A549 (cell line): ENCODE measurements around the gene IGSF5.

Experiments
- EHMT2 ChIP-seq: fragments of 200-600 bp; sonication (generic); IDR thresholded peaks from 2 replicates; pipeline ENCODE4 v1.6.1; 2016; ENCODE audit warnings: antibody characterized with exemption, low read depth, mild to moderate bottlenecking, moderate library complexity
- EP300 ChIP-seq, 2 experiments: fragments of >200 bp; sonication (Bioruptor Twin); formaldehyde crosslinking; IDR thresholded peaks; 2 replicates in 1 of 2; 3 replicates in 1 of 2; pipeline ENCODE4 v1.6.1; 2016 to 2017
- HDAC2 ChIP-seq: fragments of 200-600 bp; sonication (generic); IDR thresholded peaks from 2 replicates; pipeline ENCODE4 v1.6.1; 2016
- MYC ChIP-seq: IDR thresholded peaks from 2 replicates; pipeline ENCODE4 v1.6.1; 2012; ENCODE audit warnings: mild to moderate bottlenecking, inconsistent platforms, low read length, improper control_type of control experiment, borderline replicate concordance
- PHF8 ChIP-seq: fragments of 200-600 bp; sonication (generic); IDR thresholded peaks from 2 replicates; pipeline ENCODE4 v1.6.1; 2016; ENCODE audit warnings: low read depth, mild to moderate bottlenecking, antibody characterized with exemption, moderate library complexity, borderline replicate concordance
- POLR2A ChIP-seq: IDR thresholded peaks from 2 replicates; pipeline ENCODE4 v1.6.1; 2012; ENCODE audit warnings: mild to moderate bottlenecking, low read length
- RFX5 ChIP-seq: fragments of 450-650 bp; IDR thresholded peaks from 2 replicates; pipeline ENCODE4 v1.7.1; 2014; ENCODE audit warnings: antibody characterized with exemption, mild to moderate bottlenecking, moderate library complexity
- SMC3 ChIP-seq: fragments of >200 bp; sonication (Bioruptor Twin); formaldehyde crosslinking; IDR thresholded peaks from 3 replicates; pipeline ENCODE4 v1.6.1; 2018; ENCODE audit warnings: inconsistent platforms
- SREBF2 ChIP-seq: fragments of 450-650 bp; IDR thresholded peaks from 2 replicates; pipeline ENCODE4 v1.6.1; 2014; ENCODE audit warnings: mild to moderate bottlenecking, moderate library complexity
- ZFP36 ChIP-seq: fragments of 450-650 bp; IDR thresholded peaks from 2 replicates; pipeline ENCODE4 v1.6.1; 2014; ENCODE audit warnings: borderline replicate concordance; ENCODE audit not compliant: partially characterized antibody
- TF ChIP-seq, protein P1 (sequence below): fragments of >200 bp; sonication (Bioruptor Twin); formaldehyde crosslinking; IDR thresholded peaks from 3 replicates; pipeline ENCODE4 v1.5.1; 2016
- TF ChIP-seq, protein P2 (sequence below): IDR thresholded peaks from 2 replicates; pipeline ENCODE4 v1.6.1; 2012
- TF ChIP-seq, protein P3 (sequence below): IDR thresholded peaks from 2 replicates; pipeline ENCODE4 v1.6.1; 2012
- TF ChIP-seq, protein P4 (sequence below): fragments of >200 bp; sonication (Bioruptor Twin); formaldehyde crosslinking; IDR thresholded peaks from 3 replicates; pipeline ENCODE4 v1.6.1; 2016

DNA sequence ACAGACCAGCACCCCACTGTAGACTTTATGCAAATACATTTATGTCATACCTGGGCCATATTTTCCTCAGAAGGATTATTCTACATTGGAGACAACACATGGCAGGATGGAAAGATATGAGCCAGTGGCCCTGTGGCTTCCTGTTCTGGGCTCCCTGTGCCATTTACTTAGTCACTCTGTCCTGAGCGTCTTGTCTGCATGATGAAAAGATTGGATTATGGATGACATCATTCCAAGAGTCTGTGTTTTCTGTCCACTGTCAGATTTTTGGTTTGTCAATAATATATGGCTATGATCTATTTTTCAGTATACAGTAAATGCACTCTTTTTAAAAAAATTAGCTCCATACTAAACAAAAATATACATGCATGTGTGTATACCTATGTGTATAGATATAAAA is 30.8 kb downstream of the IGSF5 start:
- TF ChIP-seq, protein P1, sequence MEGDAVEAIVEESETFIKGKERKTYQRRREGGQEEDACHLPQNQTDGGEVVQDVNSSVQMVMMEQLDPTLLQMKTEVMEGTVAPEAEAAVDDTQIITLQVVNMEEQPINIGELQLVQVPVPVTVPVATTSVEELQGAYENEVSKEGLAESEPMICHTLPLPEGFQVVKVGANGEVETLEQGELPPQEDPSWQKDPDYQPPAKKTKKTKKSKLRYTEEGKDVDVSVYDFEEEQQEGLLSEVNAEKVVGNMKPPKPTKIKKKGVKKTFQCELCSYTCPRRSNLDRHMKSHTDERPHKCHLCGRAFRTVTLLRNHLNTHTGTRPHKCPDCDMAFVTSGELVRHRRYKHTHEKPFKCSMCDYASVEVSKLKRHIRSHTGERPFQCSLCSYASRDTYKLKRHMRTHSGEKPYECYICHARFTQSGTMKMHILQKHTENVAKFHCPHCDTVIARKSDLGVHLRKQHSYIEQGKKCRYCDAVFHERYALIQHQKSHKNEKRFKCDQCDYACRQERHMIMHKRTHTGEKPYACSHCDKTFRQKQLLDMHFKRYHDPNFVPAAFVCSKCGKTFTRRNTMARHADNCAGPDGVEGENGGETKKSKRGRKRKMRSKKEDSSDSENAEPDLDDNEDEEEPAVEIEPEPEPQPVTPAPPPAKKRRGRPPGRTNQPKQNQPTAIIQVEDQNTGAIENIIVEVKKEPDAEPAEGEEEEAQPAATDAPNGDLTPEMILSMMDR = no peak
- no peak for TF ChIP-seq POLR2A
- TF ChIP-seq, protein P2, sequence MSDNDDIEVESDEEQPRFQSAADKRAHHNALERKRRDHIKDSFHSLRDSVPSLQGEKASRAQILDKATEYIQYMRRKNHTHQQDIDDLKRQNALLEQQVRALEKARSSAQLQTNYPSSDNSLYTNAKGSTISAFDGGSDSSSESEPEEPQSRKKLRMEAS = no peak
- TF ChIP-seq PHF8 = no peak
- TF ChIP-seq, protein P3, sequence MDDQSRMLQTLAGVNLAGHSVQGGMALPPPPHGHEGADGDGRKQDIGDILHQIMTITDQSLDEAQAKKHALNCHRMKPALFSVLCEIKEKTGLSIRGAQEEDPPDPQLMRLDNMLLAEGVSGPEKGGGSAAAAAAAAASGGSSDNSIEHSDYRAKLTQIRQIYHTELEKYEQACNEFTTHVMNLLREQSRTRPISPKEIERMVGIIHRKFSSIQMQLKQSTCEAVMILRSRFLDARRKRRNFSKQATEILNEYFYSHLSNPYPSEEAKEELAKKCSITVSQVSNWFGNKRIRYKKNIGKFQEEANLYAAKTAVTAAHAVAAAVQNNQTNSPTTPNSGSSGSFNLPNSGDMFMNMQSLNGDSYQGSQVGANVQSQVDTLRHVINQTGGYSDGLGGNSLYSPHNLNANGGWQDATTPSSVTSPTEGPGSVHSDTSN = no peak
- TF ChIP-seq EP300 (IDR thresholded peaks at IDR 0.05) = no peak
- TF ChIP-seq SMC3 = no peak
- TF ChIP-seq HDAC2 = no peak
- no peak for TF ChIP-seq EHMT2
- no peak for TF ChIP-seq ZFP36
- no peak for TF ChIP-seq SREBF2
- no peak for TF ChIP-seq RFX5
- TF ChIP-seq, protein P4, sequence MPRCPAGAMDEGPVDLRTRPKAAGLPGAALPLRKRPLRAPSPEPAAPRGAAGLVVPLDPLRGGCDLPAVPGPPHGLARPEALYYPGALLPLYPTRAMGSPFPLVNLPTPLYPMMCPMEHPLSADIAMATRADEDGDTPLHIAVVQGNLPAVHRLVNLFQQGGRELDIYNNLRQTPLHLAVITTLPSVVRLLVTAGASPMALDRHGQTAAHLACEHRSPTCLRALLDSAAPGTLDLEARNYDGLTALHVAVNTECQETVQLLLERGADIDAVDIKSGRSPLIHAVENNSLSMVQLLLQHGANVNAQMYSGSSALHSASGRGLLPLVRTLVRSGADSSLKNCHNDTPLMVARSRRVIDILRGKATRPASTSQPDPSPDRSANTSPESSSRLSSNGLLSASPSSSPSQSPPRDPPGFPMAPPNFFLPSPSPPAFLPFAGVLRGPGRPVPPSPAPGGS = no peak
- no peak for TF ChIP-seq MYC
